Effector CD8-positive, alpha-beta T cell (primary cell): Measurements from ENCODE around the gene PLA2G2D.

Experiments
- DNase-seq: peaks from one replicate; lab custom pipeline; 2025; lab: John Stamatoyannopoulos, UW
- total RNA-seq, 4 experiments: gene quantifications; one replicate each; lab custom pipeline; 2026; lab: John Stamatoyannopoulos, UW

The PLA2G2D gene
- 0 reads per million in 4 experiments for total RNA-seq

GRCh38 chr1:20119347-20119746 lies at the start of gene PLA2G2D:
Gene PLA2G2D, minus strand, starts transcription at chr1:20119536. Its CDS starts 38 bp downstream, at chr1:20119498.
- DNase-seq, result no peak

DNA sequence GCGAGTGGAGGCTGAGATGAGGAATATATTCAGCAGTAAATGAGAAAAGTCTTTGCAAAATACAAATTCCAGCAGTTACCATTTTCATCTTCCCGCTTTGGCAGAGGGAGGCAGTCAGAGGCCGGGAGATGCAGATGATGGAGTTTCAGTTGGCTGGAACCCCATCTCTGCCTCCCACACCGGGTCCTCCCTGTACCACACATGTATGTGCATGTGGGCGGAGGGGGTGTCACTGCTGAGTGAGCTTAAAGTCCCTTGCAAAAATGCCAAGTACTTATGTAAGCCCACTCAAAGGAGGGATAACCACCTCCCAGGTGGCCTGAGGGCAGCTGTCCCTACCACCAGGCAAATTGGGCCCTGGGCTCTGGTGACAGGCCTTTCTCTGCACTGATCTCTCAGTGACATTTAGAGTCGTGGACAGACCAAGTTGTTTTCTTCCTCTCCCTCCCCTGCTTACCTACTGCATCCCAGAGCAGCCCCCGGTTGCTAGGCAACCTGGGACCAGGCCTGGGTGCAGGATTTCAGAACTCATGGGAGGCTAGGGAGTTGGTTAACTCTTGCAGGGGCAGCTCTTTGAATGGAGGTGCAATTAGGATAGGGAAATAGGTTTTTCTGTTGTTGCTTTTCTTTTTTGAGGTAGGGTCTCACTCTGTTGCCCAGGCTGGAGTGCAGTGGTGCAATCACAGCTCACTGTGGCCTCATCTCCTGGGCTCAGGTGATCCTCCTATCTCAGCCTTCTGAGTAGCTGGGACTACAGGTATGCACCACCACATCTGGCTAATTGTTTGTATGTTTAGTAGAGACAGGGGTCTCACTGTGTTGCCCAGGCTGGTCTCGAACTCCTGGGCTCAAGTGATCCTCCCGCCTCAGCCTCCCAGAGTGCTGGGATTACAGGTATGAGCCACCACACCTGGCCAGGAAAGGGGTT lies 49.5 kb upstream of the PLA2G2D start:
- DNase-seq, result no peak

- DNase-seq, result no peak
Measured at GRCh38 chr1:20167126-20167525, 47.8 kb upstream of the PLA2G2D start.

- no peak for DNase-seq
Measured at GRCh38 chr1:20166051-20166450, 46.7 kb upstream of the PLA2G2D start.

GRCh38 chr1:20165522-20165951 lies 46.2 kb upstream of the PLA2G2D start:
- DNase-seq, result no peak

DNA sequence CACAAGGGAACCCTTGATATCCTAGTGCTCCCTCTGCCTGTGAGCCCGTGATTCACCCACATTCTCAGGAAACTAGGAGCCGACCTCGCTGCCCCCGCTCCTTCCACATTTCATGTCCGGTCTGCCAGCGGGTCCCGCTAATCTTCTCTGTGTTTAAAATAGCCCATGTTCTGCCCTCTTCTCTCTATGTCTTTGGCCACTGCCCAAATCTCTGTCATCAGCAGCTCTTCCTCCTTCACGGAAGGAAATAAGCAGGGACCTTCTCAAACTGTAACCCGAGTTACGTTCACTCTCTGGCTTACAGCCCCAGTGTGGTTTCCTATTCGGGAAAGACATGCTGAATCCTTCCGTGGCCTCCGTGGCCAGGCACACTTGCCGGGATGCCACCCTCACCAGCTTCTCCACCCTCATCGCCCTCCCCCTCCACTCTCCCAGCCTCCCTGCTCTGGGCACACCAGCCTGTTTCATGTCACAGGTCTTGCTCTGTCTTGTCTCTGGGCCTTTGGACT lies 45.4 kb upstream of the PLA2G2D start:
- no peak for DNase-seq

DNA sequence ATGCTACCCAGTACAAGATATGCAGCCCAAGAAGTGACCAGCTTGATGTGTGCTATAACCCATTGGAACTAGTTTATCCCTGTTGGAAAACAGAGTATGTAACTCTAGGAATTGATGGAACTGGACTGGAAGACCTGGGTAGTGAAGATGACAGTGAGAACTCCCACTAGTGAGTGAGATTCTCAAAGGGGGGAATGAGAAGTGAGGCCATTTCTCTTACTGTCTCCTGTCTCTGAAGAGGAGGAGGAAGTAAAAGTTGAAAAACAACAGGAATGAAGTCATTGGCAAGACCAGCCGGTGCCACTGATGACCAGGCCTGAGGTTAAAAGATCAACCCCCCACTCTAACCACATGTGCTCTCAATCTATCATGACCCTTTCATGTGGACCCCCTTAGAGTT lies 40.7 kb upstream of the PLA2G2D start:
- DNase-seq, result no peak

DNA sequence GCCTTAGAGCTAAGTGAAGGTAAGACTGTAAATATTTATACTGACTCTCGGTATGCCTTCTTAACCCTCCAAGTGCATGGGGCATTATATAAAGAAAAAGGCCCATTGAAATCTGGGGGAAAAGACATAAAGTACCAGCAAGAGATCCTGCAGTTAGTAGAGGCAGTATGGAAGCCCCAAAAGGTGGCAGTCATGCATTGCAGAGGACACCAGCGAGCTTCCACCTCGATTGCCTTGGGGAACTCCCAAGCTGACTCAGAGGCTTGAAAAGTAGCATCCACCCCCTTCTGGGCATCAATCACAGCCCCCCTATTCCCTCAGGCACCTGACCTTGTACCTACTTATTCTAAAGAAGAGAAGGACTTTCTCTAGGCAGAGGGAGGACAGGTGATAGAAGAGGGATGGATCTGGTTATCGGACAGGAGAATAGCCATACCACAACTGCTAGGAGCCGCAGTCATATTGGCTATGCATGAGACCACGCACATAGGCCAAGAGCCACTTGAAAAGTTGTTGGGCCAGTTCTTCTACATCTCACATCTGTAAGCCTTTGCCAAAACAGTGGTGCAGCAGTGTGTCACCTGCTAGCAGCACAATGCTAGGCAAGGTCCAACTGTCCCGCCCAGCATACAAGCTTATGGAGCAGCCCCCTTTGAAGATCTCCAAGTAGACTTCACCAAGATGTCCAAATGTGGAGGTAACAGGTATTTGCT lies 39.2 kb upstream of the PLA2G2D start:
- no peak for DNase-seq

DNA sequence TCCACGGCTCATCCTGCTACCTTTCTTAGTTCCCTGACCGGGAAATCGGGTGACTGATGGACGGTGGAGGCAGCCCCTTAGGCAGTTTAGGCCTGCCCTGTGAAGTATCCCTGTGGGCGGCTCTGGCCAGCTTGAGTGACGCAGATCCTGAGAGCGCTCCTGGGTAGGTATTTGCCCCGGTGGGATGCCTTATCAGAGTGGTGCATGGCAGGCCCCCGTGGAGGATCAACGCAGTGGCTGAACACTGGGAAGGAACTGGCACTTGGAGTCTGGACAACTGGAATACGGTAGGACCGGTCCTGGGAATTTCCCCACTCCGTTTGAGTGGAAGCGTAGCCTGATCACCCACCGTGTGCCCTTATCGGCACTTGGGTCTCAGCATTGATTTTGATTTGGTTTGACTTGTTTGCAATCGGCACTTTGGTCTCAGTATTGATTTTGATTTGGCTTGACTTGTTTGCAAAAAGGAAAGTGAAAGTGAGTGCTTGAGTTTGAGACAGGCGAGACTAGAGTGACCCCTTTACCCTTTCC lies 35.0 kb upstream of the PLA2G2D start:
- no peak for DNase-seq

DNA sequence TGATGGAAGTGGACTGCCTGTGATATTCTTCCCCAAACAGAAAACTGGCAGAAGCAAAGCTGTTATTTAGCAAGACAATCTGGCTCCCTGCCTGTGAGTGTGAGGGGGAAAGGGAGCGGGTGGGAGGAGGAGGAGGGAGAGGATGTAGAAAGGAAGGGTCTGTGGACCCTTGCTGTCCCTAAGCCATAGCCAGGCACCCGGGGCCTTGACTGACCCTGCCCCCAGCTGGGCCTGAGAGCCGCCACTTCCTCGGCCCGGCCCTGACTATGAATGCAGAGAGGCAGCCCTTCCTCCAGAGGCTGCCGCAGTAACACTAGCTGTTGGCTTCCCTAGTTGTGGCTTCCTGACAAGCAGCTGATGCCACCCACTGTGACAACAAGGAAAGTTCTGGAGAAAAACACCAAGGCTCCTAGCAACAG lies 33.7 kb upstream of the PLA2G2D start:
- DNase-seq, result no peak

DNA sequence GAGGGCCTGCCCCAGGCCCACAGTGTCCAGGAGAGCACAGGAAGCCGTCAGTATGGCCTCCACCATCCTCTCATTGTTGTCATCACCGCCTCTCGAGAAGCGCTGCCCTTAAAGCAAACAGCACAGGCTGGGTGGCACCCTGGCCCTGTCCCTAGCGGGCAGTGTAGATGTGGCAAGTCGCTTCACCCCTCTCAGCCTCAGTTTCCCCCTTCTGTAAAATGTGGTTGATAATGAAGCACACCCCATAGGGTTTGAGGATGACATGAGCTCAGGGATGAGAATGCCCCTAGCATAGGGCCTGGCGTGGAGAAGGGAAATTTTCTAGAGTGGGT lies 33.2 kb upstream of the PLA2G2D start:
- DNase-seq, result no peak

DNA sequence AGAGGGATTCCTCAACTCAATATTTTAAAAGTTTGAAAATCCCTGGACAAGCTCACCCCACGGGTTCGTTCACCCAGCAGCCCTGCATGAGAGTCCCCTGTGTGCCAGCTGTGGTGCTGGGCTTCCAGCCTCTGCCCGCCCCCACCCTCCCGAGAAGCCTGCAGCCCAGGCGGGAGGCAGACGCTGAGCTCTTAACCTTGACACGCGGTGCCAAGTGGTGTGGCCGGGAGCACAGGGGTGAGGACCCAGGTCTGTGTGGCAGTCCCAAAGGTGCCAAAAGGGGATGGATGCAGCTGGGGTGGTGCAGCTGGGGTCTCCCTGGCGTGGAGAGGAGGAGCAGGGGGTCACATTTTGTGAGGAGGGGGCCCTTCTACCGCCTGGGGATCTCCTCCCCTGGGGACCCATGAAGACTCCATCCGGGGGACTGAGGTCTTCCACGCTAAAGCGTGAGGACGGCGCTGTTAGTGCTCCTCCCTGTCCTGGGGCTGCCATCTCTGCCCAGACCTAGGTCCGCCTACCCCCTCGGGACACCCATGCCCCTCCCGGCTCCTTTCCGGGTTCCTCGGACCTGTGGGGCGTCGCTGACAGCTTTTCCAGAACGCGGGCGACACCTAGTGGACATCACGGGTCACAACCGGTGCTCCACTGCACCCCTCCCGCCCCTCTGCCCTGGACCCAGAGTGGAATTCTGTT lies 32.7 kb upstream of the PLA2G2D start:
- peak; percentile 66 for DNase-seq

GRCh38 chr1:20150969-20151368 lies 31.6 kb upstream of the PLA2G2D start:
- DNase-seq, result no peak

DNA sequence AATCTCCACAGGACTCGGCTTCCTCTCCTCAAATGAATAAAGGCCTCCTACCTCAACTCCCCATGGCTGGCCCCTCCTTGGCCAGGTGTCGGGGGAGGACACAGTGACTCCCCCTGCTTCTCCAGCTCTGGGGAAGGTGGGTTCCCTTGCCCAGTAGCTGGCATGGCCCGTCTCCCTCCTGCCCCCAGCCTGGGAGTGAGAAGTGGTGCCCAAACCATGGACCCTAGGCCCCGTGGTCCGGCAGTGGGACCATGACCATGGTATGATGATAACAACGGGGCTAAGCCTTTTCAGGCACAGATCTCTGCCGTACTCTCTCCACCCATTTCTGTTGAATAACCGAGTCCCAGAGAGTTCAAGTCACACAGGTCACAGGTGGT lies 31.0 kb upstream of the PLA2G2D start:
- no peak for DNase-seq

- no peak for DNase-seq
Measured at GRCh38 chr1:20149601-20150325, 30.4 kb upstream of the PLA2G2D start.

GRCh38 chr1:20148571-20149500 lies 29.5 kb upstream of the PLA2G2D start:
- no peak for DNase-seq

DNA sequence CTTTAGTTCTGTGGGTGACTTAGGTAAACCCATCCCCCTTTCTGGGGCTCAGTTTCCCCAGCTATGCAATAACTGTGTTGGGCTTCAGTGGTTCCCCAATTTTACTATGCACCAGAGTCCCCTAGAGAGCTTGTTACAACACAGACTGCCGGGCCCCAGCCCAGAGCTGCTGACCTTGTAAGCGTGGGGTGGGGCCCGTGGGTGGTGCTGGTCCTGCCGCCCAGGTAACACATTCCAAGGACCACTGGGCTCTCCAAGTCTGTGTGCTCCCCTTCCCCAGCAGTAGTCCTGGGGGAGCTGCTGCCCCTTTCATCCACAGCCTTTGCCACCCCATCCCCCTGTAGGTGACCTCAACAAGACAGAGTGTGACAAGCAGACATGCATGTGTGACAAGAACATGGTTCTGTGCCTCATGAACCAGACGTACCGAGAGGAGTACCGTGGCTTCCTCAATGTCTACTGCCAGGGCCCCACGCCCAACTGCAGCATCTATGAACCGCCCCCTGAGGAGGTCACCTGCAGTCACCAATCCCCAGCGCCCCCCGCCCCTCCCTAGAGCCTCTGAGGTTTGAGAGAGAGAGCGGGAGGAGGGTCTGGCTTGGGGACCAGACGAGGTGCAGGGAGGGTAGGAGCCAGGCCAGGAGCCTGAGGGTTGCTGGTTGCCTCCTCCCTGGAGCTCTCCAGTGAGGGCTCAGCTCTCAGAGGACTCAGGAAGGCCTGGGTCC lies 28.7 kb upstream of the PLA2G2D start:
- DNase-seq, result no peak

GRCh38 chr1:20143734-20144565 lies 24.6 kb upstream of the PLA2G2D start:
- DNase-seq, result no peak

DNA sequence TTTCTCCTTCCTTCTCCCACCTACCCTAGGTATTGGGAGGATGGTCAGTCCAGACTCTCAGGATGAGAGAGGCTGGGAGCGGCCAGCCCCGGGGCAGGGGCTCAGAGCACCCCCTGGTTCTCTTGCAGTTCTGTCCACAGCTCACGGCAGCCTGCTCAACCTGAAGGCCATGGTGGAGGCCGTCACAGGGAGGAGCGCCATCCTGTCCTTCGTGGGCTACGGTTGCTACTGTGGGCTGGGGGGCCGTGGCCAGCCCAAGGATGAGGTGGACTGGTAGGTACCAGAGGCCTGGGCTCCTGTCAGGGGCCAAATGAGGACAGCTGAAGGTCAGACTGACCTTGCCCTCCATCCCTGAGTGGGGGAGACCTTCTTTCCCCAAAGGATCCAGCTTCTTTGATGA lies 24.0 kb upstream of the PLA2G2D start:
- DNase-seq, result no peak
